Measurements from ENCODE around the gene FAM120C. TPM values are rescaled to one million over a fixed set of nuclear protein-coding genes. Genes with fewer than 3 reads are reported as not detected.

The FAM120C gene
- total RNA-seq, 1 experiment from 2014 or later, result 6.1 TPM

DNA sequence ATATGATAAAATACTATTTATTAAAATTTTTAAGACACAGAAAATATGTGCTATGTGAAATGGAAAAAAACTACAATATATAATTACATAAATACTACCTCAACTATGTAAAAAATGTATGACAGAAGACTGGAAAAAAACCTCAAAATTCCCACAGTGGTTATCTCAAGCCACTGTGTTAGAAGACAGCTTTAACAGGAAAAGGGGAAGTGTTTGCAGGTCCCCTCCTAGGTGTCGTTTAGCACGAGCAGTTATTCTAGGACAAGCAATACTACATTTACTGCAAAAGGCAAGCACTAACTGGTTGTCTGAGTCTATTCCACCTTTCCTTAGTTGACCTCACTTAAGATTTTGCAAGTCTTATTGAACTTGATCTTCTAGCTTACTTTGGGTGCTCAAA lies 93.9 kb downstream of the FAM120C start (continued):
- TF ChIP-seq, protein P1, sequence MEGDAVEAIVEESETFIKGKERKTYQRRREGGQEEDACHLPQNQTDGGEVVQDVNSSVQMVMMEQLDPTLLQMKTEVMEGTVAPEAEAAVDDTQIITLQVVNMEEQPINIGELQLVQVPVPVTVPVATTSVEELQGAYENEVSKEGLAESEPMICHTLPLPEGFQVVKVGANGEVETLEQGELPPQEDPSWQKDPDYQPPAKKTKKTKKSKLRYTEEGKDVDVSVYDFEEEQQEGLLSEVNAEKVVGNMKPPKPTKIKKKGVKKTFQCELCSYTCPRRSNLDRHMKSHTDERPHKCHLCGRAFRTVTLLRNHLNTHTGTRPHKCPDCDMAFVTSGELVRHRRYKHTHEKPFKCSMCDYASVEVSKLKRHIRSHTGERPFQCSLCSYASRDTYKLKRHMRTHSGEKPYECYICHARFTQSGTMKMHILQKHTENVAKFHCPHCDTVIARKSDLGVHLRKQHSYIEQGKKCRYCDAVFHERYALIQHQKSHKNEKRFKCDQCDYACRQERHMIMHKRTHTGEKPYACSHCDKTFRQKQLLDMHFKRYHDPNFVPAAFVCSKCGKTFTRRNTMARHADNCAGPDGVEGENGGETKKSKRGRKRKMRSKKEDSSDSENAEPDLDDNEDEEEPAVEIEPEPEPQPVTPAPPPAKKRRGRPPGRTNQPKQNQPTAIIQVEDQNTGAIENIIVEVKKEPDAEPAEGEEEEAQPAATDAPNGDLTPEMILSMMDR (IDR thresholded peaks at IDR 0.05 in 2 of 3, conservative IDR thresholded peaks at IDR 0.05 in 1 of 3; ENCODE audit: borderline replicate concordance in 1 of 3, insufficient read depth in 1 of 3, low read depth in 2 of 3, low read length in 2 of 3), result no peak
- no peak for TF ChIP-seq POLR2A (IDR thresholded peaks at IDR 0.05; ENCODE audit: borderline replicate concordance, extremely low read depth, insufficient read depth, insufficient read length)

DNA sequence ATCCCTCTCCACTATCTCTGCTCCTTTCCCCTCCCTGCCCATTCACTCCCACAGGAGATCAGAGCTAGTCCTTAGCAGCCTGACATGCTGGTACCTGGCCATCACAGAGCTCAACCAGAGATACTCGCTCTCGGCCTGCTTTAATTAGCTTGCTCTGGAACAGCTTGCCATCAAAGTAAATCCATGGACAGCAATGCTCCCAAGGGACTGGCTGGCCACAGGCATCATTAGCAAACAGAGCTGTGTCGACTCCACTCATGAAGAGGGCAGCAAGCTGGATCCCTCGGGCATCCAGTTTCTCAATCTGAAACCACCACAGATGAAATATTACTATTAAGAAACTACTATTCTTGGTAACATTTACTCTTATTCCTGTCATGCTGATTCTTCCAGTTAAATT lies 95.4 kb downstream of the FAM120C start:
- Histone ChIP-seq H3K79me2 (ENCODE audit: insufficient read depth, low read length) (no peaks in the 10 kb centered on the region), H4K20me1 (ENCODE audit: insufficient read depth) (no peaks in the 10 kb centered on the region), H3K9ac (ENCODE audit: low read length) (no peak overlapping the region), H2AFZ (ENCODE audit: low read depth, low read length, poor library complexity, severe bottlenecking) (no peak overlapping the region), H3K36me3 (ENCODE audit: control insufficient read depth in 1 of 2, insufficient read depth in 2 of 2, low read length in 2 of 2) (no peaks in the 10 kb centered on the region), H3K9me2 (ENCODE audit: insufficient read depth) (no peaks in the 10 kb centered on the region), H3K4me1 (ENCODE audit: control insufficient read depth in 1 of 2, insufficient read depth in 2 of 2, low read length in 2 of 2) (no peaks in the 10 kb centered on the region), H3K27ac (ENCODE audit: low read depth, low read length) (no peak overlapping the region), H3K9me3 (ENCODE audit: control insufficient read depth in 1 of 2, insufficient read depth in 1 of 2, low read depth in 1 of 2, low read length in 2 of 2) (no peaks in the 10 kb centered on the region), H3K27me3 (ENCODE audit: insufficient read depth, low read length) (no peaks in the 10 kb centered on the region), H3K4me3 (replicated peaks in 1 of 2; ENCODE audit: low read depth in 1 of 2, low read length in 2 of 2) (no peak overlapping the region), H3K4me2 (ENCODE audit: low read length) (no peak overlapping the region)
- TF ChIP-seq JUND (IDR thresholded peaks at IDR 0.05) (no peak), EZH2phosphoT487 (IDR thresholded peaks at IDR 0.05; ENCODE audit: borderline replicate concordance) (no peak), SIN3A (IDR thresholded peaks at IDR 0.05; ENCODE audit: low read depth) (no peak), ZNF274 (IDR thresholded peaks at IDR 0.05; ENCODE audit: low read depth, low read length) (no peak), SRF (IDR thresholded peaks at IDR 0.05; ENCODE audit: low read depth) (no peak), CBX3 (IDR thresholded peaks at IDR 0.05; ENCODE audit: low read depth) (no peak)
- TF ChIP-seq, protein P2, sequence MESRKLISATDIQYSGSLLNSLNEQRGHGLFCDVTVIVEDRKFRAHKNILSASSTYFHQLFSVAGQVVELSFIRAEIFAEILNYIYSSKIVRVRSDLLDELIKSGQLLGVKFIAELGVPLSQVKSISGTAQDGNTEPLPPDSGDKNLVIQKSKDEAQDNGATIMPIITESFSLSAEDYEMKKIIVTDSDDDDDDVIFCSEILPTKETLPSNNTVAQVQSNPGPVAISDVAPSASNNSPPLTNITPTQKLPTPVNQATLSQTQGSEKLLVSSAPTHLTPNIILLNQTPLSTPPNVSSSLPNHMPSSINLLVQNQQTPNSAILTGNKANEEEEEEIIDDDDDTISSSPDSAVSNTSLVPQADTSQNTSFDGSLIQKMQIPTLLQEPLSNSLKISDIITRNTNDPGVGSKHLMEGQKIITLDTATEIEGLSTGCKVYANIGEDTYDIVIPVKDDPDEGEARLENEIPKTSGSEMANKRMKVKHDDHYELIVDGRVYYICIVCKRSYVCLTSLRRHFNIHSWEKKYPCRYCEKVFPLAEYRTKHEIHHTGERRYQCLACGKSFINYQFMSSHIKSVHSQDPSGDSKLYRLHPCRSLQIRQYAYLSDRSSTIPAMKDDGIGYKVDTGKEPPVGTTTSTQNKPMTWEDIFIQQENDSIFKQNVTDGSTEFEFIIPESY (IDR thresholded peaks at IDR 0.05; ENCODE audit: extremely low read depth, insufficient replicate concordance, low read length), result no peak
- TF ChIP-seq, protein P1 (IDR thresholded peaks at IDR 0.05 in 2 of 3, conservative IDR thresholded peaks at IDR 0.05 in 1 of 3; ENCODE audit: borderline replicate concordance in 1 of 3, insufficient read depth in 1 of 3, low read depth in 2 of 3, low read length in 2 of 3), result no peak
- DNase-seq (ENCODE audit: low read depth, low spot score) (no peak), ATAC-seq (no peak)
- BruUV-seq (replicated peaks), result no TSS peak
- ChIA-PET RAD21 (ENCODE audit: low non-redundant PET in 1 of 2, low total read pairs in 2 of 2, uncharacterized antibody in 2 of 2, unreplicated experiment in 2 of 2) (no interaction called here), POLR2A (no interaction called here), CTCF (no interaction called here)
- intact Hi-C loops (cut with micrococcal nuclease), result no loop called here
